SK-N-SH treated with all-trans-retinoic acid at 6 μM for 48 hours (cell line): Measurements from ENCODE around the gene GP1BB.

Experiments used
- ATAC-seq: fragments of 200-7000 bp; cut with Tn5 transposase; 3 replicates; pipeline ENCODE4 v1.9.1; 2020; ENCODE audit warnings: mild to moderate bottlenecking, moderate library complexity
- ARNTL ChIP-seq: fragments of 450-650 bp; formaldehyde crosslinking; IDR thresholded peaks from 2 replicates; pipeline ENCODE4 v1.5.0; 2020; ENCODE audit warnings: low read depth, mild to moderate bottlenecking, moderate library complexity, borderline replicate concordance
- BACH2 ChIP-seq: fragments of 250-450 bp; sonication (Bioruptor Pico); IDR thresholded peaks from 2 replicates; pipeline ENCODE4 v1.9.0; 2021; ENCODE audit warnings: mild to moderate bottlenecking, borderline replicate concordance
- CREB5 ChIP-seq: fragments of 250-450 bp; sonication (Bioruptor Pico); IDR thresholded peaks from 2 replicates; pipeline ENCODE4 v1.5.1; 2020; ENCODE audit warnings: low read depth, mild to moderate bottlenecking, moderate library complexity
- CSRNP3 ChIP-seq: fragments of 250-450 bp; sonication (Bioruptor Pico); IDR thresholded peaks from 2 replicates; pipeline ENCODE4 v1.5.1; 2021; ENCODE audit warnings: mild to moderate bottlenecking, moderate library complexity
- ESRRG ChIP-seq: fragments of 250-450 bp; sonication (Bioruptor Pico); IDR thresholded peaks from 2 replicates; pipeline ENCODE4 v1.6.1; 2021; ENCODE audit warnings: mild to moderate bottlenecking
- GLIS3 ChIP-seq: fragments of 250-450 bp; sonication (Bioruptor Pico); IDR thresholded peaks from 2 replicates; pipeline ENCODE4 v1.5.0; 2020; ENCODE audit warnings: mild to moderate bottlenecking, moderate library complexity
- ISL1 ChIP-seq: fragments of 250-450 bp; sonication (Bioruptor Pico); IDR thresholded peaks from 2 replicates; pipeline ENCODE4 v2.1.2; 2022; ENCODE audit warnings: mild to moderate bottlenecking, moderate library complexity
- PATZ1 ChIP-seq: fragments of 250-450 bp; sonication (Bioruptor Pico); IDR thresholded peaks from 2 replicates; pipeline ENCODE4 v1.8.0; 2020; ENCODE audit warnings: mild to moderate bottlenecking, moderate library complexity, borderline replicate concordance
- POU6F1 ChIP-seq: fragments of 250-450 bp; sonication (Bioruptor Pico); IDR thresholded peaks from 2 replicates; pipeline ENCODE4 v1.8.0; 2021; ENCODE audit warnings: low read depth, mild to moderate bottlenecking, moderate library complexity, borderline replicate concordance
- PPARA ChIP-seq: fragments of 250-450 bp; sonication (Bioruptor Pico); IDR thresholded peaks from 2 replicates; pipeline ENCODE4 v1.5.0; 2020; ENCODE audit warnings: mild to moderate bottlenecking, borderline replicate concordance
- RARB ChIP-seq: fragments of 250-450 bp; sonication (Bioruptor Pico); IDR thresholded peaks from 2 replicates; pipeline ENCODE4 v1.8.0; 2021; ENCODE audit warnings: mild to moderate bottlenecking, moderate library complexity
- SNAI2 ChIP-seq: fragments of 250-450 bp; sonication (Bioruptor Pico); IDR thresholded peaks from 2 replicates; pipeline ENCODE4 v1.5.0; 2020; ENCODE audit warnings: mild to moderate bottlenecking, moderate library complexity
- TCF4 ChIP-seq: fragments of 250-450 bp; sonication (Bioruptor Pico); IDR thresholded peaks from 2 replicates; pipeline ENCODE4 v1.8.0; 2021; ENCODE audit warnings: mild to moderate bottlenecking, moderate library complexity, borderline replicate concordance
- TOX ChIP-seq: fragments of 250-450 bp; sonication (Bioruptor Pico); IDR thresholded peaks from 2 replicates; pipeline ENCODE4 v1.8.0; 2021; ENCODE audit warnings: mild to moderate bottlenecking, moderate library complexity, borderline replicate concordance
- TSHZ2 ChIP-seq: fragments of 250-450 bp; sonication (Bioruptor Pico); IDR thresholded peaks from 2 replicates; pipeline ENCODE4 v1.5.0; 2020; ENCODE audit warnings: mild to moderate bottlenecking, moderate library complexity
- ZC3H10 ChIP-seq: fragments of 250-450 bp; sonication (Bioruptor Pico); IDR thresholded peaks from 2 replicates; pipeline ENCODE4 v1.5.1; 2021; ENCODE audit warnings: mild to moderate bottlenecking, moderate library complexity
- ZFP3 ChIP-seq: fragments of 250-450 bp; sonication (Bioruptor Pico); IDR thresholded peaks from 2 replicates; pipeline ENCODE4 v1.5.0; 2020; ENCODE audit warnings: mild to moderate bottlenecking, moderate library complexity
- ZFP30 ChIP-seq: fragments of 450-650 bp; formaldehyde crosslinking; IDR thresholded peaks from 2 replicates; pipeline ENCODE4 v1.5.0; 2022; ENCODE audit warnings: mild to moderate bottlenecking, moderate library complexity
- ZNF565 ChIP-seq: fragments of 450-650 bp; formaldehyde crosslinking; conservative IDR thresholded peaks from 2 replicates; pipeline ENCODE4 v1.5.0; 2020; ENCODE audit warnings: low read depth, mild to moderate bottlenecking, moderate library complexity
- ZNF70 ChIP-seq: fragments of 450-650 bp; formaldehyde crosslinking; IDR thresholded peaks from 2 replicates; pipeline ENCODE4 v1.5.0; 2020; ENCODE audit warnings: mild to moderate bottlenecking, moderate library complexity
- ZNF8 ChIP-seq: fragments of 450-650 bp; formaldehyde crosslinking; IDR thresholded peaks from 2 replicates; pipeline ENCODE4 v1.5.0; 2020; ENCODE audit warnings: mild to moderate bottlenecking, moderate library complexity

Gene GP1BB

GRCh38 chr22:19717181-19717580, 6.2 kb upstream of the GP1BB start (continued):
- TF ChIP-seq CSRNP3 (no peak), BACH2 (CRISPR knock-in tag) (no peak), ISL1 (no peak), PPARA (CRISPR knock-in tag) (no peak), ZNF8 (CRISPR knock-in tag) (no peak), ZFP30 (CRISPR knock-in tag) (no peak), ARNTL (no peak), RARB (no peak)

GRCh38 chr22:19717691-19718455, 5.5 kb upstream of the GP1BB start:
- TF ChIP-seq PATZ1 (CRISPR knock-in tag) (no peak), CREB5 (no peak), ESRRG (CRISPR knock-in tag) (no peak), ZFP30 (CRISPR knock-in tag) (no peak), ZNF8 (CRISPR knock-in tag) (no peak), SNAI2 (no peak), ARNTL (no peak), ISL1 (no peak), ZC3H10 (CRISPR knock-in tag) (no peak), RARB (no peak), ZNF565 (CRISPR knock-in tag) (no peak)
- TF ChIP-seq, all 23 proteins: peak for 0

GRCh38 chr22:19718456-19719049, 4.8 kb upstream of the GP1BB start:
- ATAC-seq: no peak

More at GRCh38 chr22:19717691-19718455, 5.5 kb upstream of the GP1BB start:
- ATAC-seq: peak; percentile 90

More at GRCh38 chr22:19718456-19719049, 4.8 kb upstream of the GP1BB start:
- TF ChIP-seq ARNTL: no peak
- TF ChIP-seq ZC3H10 (CRISPR knock-in tag): no peak
- no peak for TF ChIP-seq ZFP3 (CRISPR knock-in tag)
- no peak for TF ChIP-seq ZFP30 (CRISPR knock-in tag)
- no peak for TF ChIP-seq RARB
- no peak for TF ChIP-seq ZNF70 (CRISPR knock-in tag)
- TF ChIP-seq TCF4: no peak
- no peak for TF ChIP-seq CSRNP3
- no peak for TF ChIP-seq ESRRG (CRISPR knock-in tag)
- no peak for TF ChIP-seq ZNF565 (CRISPR knock-in tag)
- TF ChIP-seq POU6F1 (CRISPR knock-in tag): no peak
- TF ChIP-seq SNAI2: no peak
- no peak for TF ChIP-seq ZNF8 (CRISPR knock-in tag)
- TF ChIP-seq TOX (CRISPR knock-in tag): no peak
- no peak for TF ChIP-seq GLIS3 (CRISPR knock-in tag)
- no peak for TF ChIP-seq TSHZ2 (CRISPR knock-in tag)
